ENCODE data around the gene EREG. TPM values are rescaled to one million over a fixed set of nuclear protein-coding genes. Genes with fewer than 3 reads are reported as not detected.

The EREG gene
- total and polyA plus RNA-seq, 9 of the 15 experiments (the other 6 are each of a cell fraction or from before 2014, with no cell fraction given) = 0.97 to 7.3 (median 2.5) TPM

GRCh38 chr4:74331252-74331651 is 33.7 kb upstream of the EREG start (continued):
- no peak for TF ChIP-seq RHOXF2B (CRISPR knock-in tag; conservative IDR thresholded peaks at IDR 0.05)
- no peak for TF ChIP-seq KLF6 (CRISPR knock-in tag; IDR thresholded peaks at IDR 0.05; ENCODE audit: borderline replicate concordance)
- TF ChIP-seq SIN3B (IDR thresholded peaks at IDR 0.05; ENCODE audit: low read depth) = no peak
- TF ChIP-seq ZNF766 (CRISPR knock-in tag; conservative IDR thresholded peaks at IDR 0.05) = peak; percentile 65
- TF ChIP-seq ZNF239 (CRISPR knock-in tag; IDR thresholded peaks at IDR 0.05) = no peak
- TF ChIP-seq ELF4 (CRISPR knock-in tag; IDR thresholded peaks at IDR 0.05) = no peak
- no peak for TF ChIP-seq EP300 (IDR thresholded peaks at IDR 0.05; ENCODE audit: low read length)
- TF ChIP-seq DEAF1 (CRISPR knock-in tag; IDR thresholded peaks at IDR 0.05) = no peak
- no peak for TF ChIP-seq E2F3 (CRISPR knock-in tag; IDR thresholded peaks at IDR 0.05)
- no peak for TF ChIP-seq SMARCB1 (IDR thresholded peaks at IDR 0.05; ENCODE audit: insufficient read length, low read depth)
- TF ChIP-seq ETS1 (conservative IDR thresholded peaks at IDR 0.05; ENCODE audit: control insufficient read depth, low read depth, low read length) = no peak
- TF ChIP-seq RERE (CRISPR knock-in tag; IDR thresholded peaks at IDR 0.05; ENCODE audit: borderline replicate concordance) = no peak
- TF ChIP-seq EGR1 (conservative IDR thresholded peaks at IDR 0.05) = no peak
- TF ChIP-seq ERF (CRISPR knock-in tag; IDR thresholded peaks at IDR 0.05) = no peak
- no peak for TF ChIP-seq HLTF (IDR thresholded peaks at IDR 0.05)
- no peak for TF ChIP-seq SIX5 (IDR thresholded peaks at IDR 0.05; ENCODE audit: borderline replicate concordance in 1 of 2, insufficient read depth in 1 of 2, low read depth in 1 of 2, low read length in 2 of 2)
- no peak for TF ChIP-seq TEAD1 (CRISPR knock-in tag; IDR thresholded peaks at IDR 0.05)
- TF ChIP-seq ILK (tag; IDR thresholded peaks at IDR 0.05; ENCODE audit: borderline replicate concordance, low read depth) = no peak
- no peak for TF ChIP-seq SMARCC2 (IDR thresholded peaks at IDR 0.05; ENCODE audit: low read depth)
- TF ChIP-seq THRAP3 (IDR thresholded peaks at IDR 0.05; ENCODE audit: borderline replicate concordance) = no peak
- TF ChIP-seq TSC22D4 (tag; IDR thresholded peaks at IDR 0.05) = no peak
- TF ChIP-seq ARID2 (IDR thresholded peaks at IDR 0.05) = no peak

Data from K562 (cell line).